ENCODE data around the gene PLEKHG1.

GRCh38 chr6:150633486-150633834 lies 33.8 kb downstream of the PLEKHG1 start:
- TF ChIP-seq CTCF (IDR thresholded peaks at IDR 0.05; ENCODE audit: low read depth, low read length, poor library complexity, severe bottlenecking) (no peak), EZH2phosphoT487 (IDR thresholded peaks at IDR 0.05; ENCODE audit: borderline replicate concordance, low read length) (no peak)
